ENCODE data around the gene TAS2R46.

Gene TAS2R46

GRCh38 chr12:11081987-11082386 is 19.9 kb upstream of the TAS2R46 start:
- TF ChIP-seq CTCF (IDR thresholded peaks at IDR 0.05; ENCODE audit: insufficient read depth, low read length) (no peak), REST (IDR thresholded peaks at IDR 0.05; ENCODE audit: insufficient replicate concordance, low read depth) (no peak), SPI1 (IDR thresholded peaks at IDR 0.05; ENCODE audit: borderline replicate concordance, low read depth) (no peak), GABPA (IDR thresholded peaks at IDR 0.05; ENCODE audit: low read depth) (no peak), POLR2AphosphoS5 (IDR thresholded peaks at IDR 0.05; ENCODE audit: low read depth) (no peak)
- no peak for DNase-seq (ENCODE audit: low read depth in 1 of 2, low spot score in 1 of 2)
- Histone ChIP-seq H3K4me3 (replicated peaks; ENCODE audit: insufficient read depth, low read length) (no peak overlapping the region), H3K27me3 (ENCODE audit: insufficient read depth, poor library complexity, severe bottlenecking) (no peaks in the 10 kb centered on the region), H3K27ac (replicated peaks) (no peak overlapping the region)

- Histone ChIP-seq H3K4me3 (replicated peaks; ENCODE audit: insufficient read depth, low read length) (no peak overlapping the region), H3K27me3 (ENCODE audit: insufficient read depth, poor library complexity, severe bottlenecking) (no peaks in the 10 kb centered on the region), H3K27ac (replicated peaks) (no peak overlapping the region)
- DNase-seq (ENCODE audit: low read depth in 1 of 2, low spot score in 1 of 2) = no peak
- TF ChIP-seq GABPA (IDR thresholded peaks at IDR 0.05; ENCODE audit: low read depth) (no peak), REST (IDR thresholded peaks at IDR 0.05; ENCODE audit: insufficient replicate concordance, low read depth) (no peak), SPI1 (IDR thresholded peaks at IDR 0.05; ENCODE audit: borderline replicate concordance, low read depth) (no peak), CTCF (IDR thresholded peaks at IDR 0.05; ENCODE audit: insufficient read depth, low read length) (no peak), POLR2AphosphoS5 (IDR thresholded peaks at IDR 0.05; ENCODE audit: low read depth) (no peak)
These were observed 16.2 kb upstream of the TAS2R46 start for GRCh38 chr12:11078246-11078645.

- Histone ChIP-seq H3K27ac (replicated peaks) (no peak overlapping the region), H3K4me3 (replicated peaks; ENCODE audit: insufficient read depth, low read length) (no peak overlapping the region), H3K27me3 (ENCODE audit: insufficient read depth, poor library complexity, severe bottlenecking) (no peaks in the 10 kb centered on the region)
- TF ChIP-seq SPI1 (IDR thresholded peaks at IDR 0.05; ENCODE audit: borderline replicate concordance, low read depth) = no peak
- no peak for TF ChIP-seq CTCF (IDR thresholded peaks at IDR 0.05; ENCODE audit: insufficient read depth, low read length)
- TF ChIP-seq REST (IDR thresholded peaks at IDR 0.05; ENCODE audit: insufficient replicate concordance, low read depth) = no peak
- no peak for TF ChIP-seq GABPA (IDR thresholded peaks at IDR 0.05; ENCODE audit: low read depth)
- no peak for TF ChIP-seq POLR2AphosphoS5 (IDR thresholded peaks at IDR 0.05; ENCODE audit: low read depth)
- no peak for DNase-seq (ENCODE audit: low read depth in 1 of 2, low spot score in 1 of 2)
These were observed 13.5 kb upstream of the TAS2R46 start for GRCh38 chr12:11075642-11076041.
